GM12874 (cell line): Measurements from ENCODE around the gene CLEC6A.

Source experiments
- TF ChIP-seq, protein P1 (sequence below): IDR thresholded peaks from 2 replicates; pipeline ENCODE4 v1.5.1; 2011; ENCODE audit warnings: low read depth, mild to moderate bottlenecking, control low read depth, low read length, moderate library complexity; ENCODE audit not compliant: insufficient read depth

CLEC6A gene

GRCh38 chr12:8507596-8507995, 51.8 kb downstream of the CLEC6A start:
- TF ChIP-seq, protein P1, sequence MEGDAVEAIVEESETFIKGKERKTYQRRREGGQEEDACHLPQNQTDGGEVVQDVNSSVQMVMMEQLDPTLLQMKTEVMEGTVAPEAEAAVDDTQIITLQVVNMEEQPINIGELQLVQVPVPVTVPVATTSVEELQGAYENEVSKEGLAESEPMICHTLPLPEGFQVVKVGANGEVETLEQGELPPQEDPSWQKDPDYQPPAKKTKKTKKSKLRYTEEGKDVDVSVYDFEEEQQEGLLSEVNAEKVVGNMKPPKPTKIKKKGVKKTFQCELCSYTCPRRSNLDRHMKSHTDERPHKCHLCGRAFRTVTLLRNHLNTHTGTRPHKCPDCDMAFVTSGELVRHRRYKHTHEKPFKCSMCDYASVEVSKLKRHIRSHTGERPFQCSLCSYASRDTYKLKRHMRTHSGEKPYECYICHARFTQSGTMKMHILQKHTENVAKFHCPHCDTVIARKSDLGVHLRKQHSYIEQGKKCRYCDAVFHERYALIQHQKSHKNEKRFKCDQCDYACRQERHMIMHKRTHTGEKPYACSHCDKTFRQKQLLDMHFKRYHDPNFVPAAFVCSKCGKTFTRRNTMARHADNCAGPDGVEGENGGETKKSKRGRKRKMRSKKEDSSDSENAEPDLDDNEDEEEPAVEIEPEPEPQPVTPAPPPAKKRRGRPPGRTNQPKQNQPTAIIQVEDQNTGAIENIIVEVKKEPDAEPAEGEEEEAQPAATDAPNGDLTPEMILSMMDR, result no peak

GRCh38 chr12:8508223-8508622, 52.5 kb downstream of the CLEC6A start:
- TF ChIP-seq, protein P1, result no peak

DNA sequence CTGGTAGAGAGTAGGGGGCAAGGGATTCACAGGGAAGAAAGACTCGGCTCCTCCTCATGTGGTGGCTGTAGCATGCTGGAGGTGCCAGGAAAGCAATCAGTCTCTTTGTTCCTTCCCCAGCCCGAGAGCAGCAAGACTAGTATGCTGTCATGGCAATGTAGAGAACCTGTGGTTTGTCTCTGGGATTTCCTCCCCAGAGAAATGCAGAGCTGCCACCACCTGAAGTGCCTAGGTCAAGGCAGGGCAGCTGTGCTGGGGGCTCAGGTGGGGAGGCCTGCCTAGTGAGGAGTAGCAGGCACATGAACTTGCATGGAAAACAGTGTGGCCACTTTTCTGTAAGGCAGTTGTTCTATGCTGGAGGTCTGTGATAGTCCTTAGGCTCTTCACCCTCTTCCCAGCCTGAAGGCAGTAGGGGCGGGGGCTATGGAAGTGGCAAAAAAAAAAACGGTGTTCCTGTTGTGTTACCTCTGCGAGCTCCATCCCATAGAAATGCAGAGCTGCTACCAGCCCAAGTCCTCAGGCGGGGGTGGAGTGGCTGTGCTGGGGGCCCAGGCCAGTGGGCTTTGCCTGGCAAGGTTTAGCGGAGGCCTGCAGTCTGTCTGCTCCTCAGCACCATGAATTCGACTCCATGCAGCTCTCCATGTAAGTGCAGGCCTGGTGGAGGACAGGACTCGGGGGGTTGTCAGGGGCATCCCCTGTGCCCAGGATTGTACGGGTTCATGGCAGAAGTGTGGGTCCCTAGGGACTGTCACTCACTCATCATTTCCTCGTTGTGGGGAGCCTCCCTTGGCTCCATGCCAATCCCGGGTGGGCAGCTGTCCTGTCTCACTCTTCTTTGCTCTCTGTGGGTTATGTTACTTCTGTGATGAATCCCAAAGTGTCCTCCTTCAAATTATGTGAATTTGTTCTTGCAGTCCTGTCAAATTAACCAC, 53.4 kb downstream of the CLEC6A start:
- TF ChIP-seq, protein P1, result no peak

DNA sequence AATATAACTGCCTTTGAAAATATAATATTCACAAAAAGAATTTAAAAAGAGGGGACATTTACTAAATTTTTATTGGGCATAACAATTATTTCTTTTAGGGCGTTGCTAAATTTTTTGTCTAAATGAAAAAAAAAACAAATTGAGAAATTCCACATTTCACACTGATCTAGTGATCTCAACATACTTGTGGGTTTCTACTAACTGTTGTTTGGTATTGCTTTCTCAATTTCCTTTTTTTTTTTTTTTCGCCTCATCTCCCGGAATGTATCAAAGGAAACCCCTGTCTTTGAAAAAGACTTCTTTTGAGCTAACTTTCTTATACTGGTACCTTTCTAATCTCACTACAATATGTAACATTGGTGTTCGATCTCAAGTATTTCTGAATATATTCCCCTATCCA, 57.5 kb downstream of the CLEC6A start, which contains the start of gene CLEC4D:
TSS of gene CLEC4D (plus strand) at position 248 of the 400 bp plus-strand sequence. CDS start 230 bp downstream, outside the sequence.
- TF ChIP-seq, protein P1, result no peak

DNA sequence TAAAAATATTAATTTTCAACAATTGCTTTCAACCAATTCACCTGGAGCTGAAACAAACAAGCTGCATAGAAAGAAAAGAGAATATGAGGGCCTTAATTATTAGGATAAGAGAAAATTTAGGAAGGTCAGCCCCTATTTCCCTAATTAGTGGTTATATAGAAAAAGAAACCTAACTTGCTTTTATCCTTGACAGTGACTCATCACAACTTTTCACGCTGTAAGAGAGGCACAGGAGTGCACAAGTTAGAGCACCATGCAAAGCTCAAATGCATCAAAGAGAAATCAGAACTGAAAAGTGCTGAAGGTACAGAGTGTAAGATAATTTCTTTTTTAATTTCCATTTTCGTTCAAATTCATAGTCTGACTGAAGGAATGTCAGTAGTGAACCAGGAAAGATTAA, 62.2 kb downstream of the CLEC6A start:
- TF ChIP-seq, protein P1, result no peak

GRCh38 chr12:8519171-8519570, 63.4 kb downstream of the CLEC6A start:
- TF ChIP-seq, protein P1, result no peak

DNA sequence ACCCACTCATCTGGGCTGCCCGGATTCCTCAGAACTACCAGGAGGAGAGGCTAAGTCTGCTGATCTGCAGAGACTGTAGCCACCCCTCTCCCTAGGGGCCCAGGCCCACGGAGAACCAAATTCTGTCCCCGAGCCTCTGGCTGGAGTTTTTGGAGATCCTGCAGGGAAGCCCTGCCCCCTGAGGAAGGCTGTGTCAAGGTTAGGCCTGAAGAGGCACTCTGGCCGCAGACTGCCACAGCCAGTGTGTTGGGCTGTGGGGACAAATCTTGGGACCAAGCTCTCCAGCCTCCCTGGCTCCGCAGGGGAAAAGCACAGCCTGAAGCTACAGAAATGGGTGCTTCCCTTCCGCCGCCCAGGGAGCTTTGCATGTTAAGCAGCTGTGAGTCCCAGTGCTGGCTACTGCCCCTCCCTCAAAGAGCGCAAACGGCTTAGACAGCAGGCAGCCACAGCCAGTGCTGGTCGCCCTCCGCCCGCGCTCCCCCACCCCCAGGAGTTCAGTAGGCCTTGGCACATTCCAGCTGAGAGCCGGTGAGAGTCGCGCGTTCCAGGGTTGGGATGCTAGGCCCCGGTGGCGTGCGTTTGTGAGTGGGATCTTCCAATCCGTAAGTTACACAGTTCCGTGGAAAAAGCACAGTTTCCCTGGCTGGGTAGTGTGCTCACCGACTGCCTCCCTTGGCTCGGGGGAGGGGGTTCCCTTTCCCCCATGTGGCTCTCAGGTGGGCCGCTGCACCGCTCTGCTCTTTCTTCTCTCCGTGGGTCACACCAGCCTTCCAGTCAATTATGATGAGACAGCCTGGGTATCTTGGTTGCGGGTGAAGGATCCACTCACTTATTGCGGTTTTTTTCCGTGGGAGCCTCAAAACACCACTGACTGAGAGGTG, 71.7 kb downstream of the CLEC6A start:
- TF ChIP-seq, protein P1, result no peak
